GM12873 (cell line): Measurements from ENCODE around the gene LRRC74B.

Experiments used
- TF ChIP-seq, protein P1 (sequence below): IDR thresholded peaks from 2 replicates; pipeline ENCODE4 v1.5.1; 2012; ENCODE audit warnings: low read depth, mild to moderate bottlenecking, moderate library complexity, low read length, control low read depth; ENCODE audit not compliant: insufficient read depth; ENCODE audit errors: missing control alignments

Gene LRRC74B

DNA sequence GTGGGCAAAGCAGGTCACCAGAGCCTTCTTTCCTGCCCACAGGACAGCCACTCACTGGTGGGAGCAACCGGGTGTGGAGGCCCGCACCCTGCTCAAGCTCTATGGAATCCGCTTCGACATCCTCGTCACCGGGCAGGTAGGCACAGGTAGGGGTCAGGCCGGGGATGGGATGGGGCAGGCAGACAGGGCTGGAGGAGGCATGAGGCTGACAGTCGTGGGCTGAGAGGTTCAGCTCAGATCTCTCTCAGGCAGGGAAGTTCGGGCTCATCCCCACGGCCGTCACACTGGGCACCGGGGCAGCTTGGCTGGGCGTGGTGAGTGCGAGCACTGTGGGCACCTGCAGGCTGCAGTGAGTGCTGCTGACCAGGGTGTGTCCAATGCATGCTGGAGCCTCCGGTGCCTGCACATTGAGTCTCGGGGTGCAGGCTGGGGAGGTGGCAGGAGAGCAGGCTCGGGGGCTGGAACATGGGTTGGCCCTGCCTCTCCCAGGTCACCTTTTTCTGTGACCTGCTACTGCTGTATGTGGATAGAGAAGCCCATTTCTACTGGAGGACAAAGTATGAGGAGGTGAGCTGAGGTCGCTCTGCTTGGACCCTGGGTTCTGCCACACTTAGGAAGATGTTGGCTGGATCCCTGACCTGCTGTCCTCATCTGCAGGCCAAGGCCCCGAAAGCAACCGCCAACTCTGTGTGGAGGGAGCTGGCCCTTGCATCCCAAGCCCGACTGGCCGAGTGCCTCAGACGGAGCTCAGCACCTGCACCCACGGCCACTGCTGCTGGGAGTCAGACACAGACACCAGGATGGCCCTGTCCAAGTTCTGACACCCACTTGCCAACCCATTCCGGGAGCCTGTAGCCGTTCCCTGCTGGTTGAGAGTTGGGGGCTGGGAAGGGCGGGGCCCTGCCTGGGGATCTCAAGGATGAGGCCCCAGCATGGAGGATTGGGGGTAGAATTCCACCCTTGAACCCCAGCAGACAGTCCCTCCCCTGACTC, 19.7 kb upstream of the LRRC74B start:
- TF ChIP-seq, protein P1, sequence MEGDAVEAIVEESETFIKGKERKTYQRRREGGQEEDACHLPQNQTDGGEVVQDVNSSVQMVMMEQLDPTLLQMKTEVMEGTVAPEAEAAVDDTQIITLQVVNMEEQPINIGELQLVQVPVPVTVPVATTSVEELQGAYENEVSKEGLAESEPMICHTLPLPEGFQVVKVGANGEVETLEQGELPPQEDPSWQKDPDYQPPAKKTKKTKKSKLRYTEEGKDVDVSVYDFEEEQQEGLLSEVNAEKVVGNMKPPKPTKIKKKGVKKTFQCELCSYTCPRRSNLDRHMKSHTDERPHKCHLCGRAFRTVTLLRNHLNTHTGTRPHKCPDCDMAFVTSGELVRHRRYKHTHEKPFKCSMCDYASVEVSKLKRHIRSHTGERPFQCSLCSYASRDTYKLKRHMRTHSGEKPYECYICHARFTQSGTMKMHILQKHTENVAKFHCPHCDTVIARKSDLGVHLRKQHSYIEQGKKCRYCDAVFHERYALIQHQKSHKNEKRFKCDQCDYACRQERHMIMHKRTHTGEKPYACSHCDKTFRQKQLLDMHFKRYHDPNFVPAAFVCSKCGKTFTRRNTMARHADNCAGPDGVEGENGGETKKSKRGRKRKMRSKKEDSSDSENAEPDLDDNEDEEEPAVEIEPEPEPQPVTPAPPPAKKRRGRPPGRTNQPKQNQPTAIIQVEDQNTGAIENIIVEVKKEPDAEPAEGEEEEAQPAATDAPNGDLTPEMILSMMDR, result no peak

DNA sequence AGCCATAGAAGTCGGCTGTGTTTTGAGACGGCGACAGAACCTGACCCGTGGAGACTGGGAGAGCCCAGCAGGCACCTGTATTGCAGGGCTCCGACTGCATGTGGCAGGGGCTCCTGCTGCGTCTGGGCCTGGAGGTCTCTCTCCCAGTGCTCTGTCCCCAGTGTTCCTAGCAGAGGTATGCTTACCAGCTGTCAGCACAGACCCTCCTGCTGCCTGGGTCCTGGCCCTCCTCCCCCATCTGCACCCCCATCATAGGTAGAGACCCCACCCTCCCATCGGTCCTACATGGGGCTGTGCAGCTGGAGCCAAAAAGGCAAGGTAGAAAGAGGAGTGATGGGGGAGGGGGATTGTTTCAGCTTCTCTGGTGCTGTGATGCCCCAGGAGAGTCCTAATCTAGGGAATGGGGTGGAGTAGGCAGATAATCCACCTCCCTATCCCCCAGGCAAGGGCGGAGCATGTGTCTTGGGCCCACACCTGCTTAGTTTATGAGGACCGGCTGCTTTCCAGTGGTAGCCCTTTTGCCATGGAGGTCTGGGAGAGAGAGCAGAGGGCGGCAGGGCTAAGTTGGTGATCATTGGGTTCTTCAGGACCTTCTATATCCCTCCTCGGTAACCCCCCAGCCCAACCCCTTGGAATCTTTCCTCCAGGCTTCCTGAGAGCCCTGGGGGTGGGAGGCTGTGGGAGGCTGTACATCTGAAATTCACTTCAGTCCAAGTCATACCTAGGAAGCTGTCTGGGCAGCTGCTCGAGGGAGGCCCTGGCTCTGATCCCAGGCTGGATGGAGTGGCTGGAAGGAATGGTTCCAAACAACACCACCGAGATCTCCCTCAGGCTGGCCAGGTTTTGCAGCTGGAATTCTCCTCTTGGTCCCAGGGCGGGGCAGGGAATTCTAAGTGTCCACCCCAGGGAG, 18.7 kb upstream of the LRRC74B start:
- TF ChIP-seq, protein P1, result no peak

DNA sequence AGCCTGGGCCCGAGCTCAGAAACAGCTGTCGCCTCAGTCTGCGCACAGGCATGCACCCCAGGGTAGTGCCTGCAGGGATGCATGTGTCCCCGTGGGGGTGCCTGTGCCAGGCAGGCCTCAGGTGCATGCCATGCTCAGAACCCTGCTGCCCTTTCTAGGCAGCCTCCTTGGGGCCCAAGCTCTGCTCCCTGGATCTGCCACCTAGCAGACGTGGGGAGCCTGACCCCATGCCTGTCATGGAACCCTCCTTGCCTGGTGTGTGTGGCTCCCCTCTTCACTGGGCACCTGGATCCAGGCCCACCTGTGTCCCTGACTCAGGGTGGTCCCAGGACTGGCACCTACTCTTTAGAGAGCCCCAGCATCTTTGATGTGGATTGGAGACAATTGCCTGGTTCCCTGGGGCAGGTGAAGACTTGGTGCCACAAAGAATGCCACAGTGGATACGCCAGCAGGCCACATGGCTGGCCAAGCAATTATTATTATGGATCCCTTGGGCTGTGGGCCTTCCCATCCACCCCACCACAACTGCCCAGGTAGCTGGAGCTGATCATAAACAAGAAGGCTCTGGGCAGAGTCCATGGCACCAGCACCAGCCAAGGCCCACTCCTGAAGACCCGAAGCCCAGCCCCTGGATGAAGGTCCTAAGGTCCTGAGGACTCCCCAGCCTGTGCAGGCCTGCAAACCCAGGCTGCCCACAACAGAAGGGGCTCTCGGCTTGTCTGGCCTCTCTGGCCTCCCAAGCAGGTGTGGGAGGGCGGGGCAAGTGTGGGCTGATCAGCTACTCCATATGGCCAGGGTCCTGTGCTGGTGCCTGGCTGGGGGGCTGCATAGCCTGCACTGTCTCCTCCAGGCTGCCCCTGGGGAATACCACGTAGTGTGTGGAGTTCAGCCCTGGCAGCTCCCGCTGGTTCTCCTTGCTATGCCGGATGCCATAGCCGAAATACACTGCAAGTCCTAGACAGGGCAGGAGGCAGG, 17.2 kb upstream of the LRRC74B start:
- TF ChIP-seq, protein P1, result no peak

DNA sequence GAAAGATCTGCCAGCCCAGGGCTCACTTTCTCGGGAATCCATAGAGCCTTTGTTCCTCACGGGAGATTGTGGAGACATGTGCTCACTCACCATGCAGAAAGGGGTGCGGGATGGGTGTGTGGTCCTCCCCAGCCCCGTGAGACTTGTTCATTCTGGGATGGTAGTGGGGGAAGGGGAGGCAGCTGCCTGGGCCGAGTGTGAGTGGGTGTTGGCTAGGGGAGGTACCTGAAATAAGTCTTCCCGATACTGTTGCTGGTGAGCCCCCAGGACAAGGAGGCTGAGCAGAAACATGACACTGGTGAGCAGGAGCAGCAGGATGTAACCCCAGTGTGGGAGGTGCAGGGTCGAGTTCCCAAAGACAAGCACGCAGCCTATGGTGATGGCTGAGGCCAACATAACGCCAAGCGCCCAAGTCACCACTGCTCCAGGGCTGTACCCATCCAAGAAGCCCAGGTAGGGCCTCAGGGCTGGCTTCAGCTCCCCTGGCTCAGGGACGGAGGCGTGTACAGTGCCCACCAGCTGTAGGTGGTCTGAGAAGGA, 16.2 kb upstream of the LRRC74B start:
- TF ChIP-seq, protein P1, result no peak

DNA sequence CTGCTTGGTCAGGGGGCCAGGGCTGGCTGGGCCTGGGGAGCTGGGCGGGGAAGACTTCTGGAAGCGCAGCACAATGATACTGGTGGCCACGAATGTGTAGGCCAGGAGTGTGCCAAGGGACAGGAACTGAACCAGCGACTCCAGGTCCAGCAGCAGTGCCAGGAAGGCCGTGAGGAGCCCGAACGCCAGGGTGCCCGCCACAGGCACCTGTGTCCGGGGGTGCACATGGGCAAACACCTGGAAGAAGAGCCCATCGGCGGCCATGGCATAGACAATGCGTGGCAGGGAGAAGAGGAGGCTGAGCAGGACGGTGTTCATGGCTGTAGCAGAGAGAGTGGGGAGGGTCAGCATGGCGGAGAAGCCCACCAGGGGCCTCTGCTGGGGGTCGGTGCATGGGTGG, 15.7 kb upstream of the LRRC74B start:
- TF ChIP-seq, protein P1, result no peak

DNA sequence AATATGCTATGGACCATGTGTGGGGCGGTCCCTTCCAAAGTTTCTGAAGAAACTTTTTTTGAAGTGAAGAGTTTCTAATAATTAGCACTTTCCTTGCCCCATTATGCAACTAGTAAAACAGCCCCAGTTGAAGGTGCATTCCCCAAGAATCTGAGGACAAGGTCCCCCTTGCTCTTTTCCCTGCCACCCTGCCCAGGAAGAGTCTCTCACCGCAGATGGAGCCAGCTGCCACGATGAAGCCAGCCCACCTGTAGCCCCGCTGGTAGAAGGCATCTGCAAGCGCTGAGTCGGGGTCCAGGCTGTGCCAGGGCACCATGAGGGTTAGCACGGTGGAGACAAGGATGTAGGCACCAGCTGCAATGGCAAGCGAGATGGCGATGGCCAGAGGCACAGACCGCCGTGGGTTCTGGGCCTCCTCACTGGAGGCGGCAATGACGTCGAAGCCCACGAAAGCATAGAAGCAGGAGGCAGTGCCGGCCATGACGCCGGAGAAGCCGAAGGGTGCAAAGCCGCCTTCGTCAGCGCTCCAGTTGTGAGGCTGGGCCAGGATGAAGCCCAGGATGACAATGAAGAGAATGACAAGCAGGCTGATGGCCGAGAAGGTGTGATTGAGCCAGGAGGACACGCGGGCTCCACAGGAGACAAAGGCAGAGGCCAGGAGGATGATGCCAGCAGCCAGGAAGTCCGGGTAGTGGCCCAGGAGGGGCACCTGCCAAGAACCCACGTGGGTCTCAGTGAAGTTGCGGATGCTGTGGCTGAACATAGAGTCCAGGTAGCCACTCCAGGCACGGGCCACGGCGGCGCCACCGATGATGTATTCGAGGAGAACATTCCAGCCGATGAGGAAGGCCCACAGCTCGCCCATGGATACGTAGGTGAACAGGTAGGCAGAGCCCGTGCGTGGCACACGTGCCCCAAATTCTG, 14.9 kb upstream of the LRRC74B start:
- TF ChIP-seq, protein P1, result no peak
